Tibial nerve (tissue), 4 donors: ENCODE results near the gene IGF1R.

Experiments used
- CTCF ChIP-seq, 5 experiments: fragments of 200-600 bp in 3 of 5; fragments of 450-650 bp in 2 of 5; sonication (generic) in 3 of 5; IDR thresholded peaks; one replicate each; pipeline ENCODE4 v1.5.1; 2016 to 2019; ENCODE audit warnings: antibody characterized with exemption in 5 of 5, mild to moderate bottlenecking in 3 of 5, moderate library complexity in 2 of 5
- EP300 ChIP-seq, 2 donors: sonication (generic); formaldehyde crosslinking; IDR thresholded peaks; one replicate each; pipeline ENCODE4 v1.6.1; 2017; ENCODE audit warnings: antibody characterized with exemption in 2 of 2, mild to moderate bottlenecking in 1 of 2
- POLR2A ChIP-seq, 2 donors: fragments of 450-650 bp; IDR thresholded peaks; one replicate each; pipeline ENCODE4 v1.6.1; 2017; ENCODE audit warnings: antibody characterized with exemption in 2 of 2, mild to moderate bottlenecking in 2 of 2, moderate library complexity in 2 of 2

GRCh38 chr15:98806275-98806895 lies 158.0 kb downstream of the IGF1R start:
- TF ChIP-seq CTCF (IDR thresholded peaks at IDR 0.05) (no peak), EP300 (IDR thresholded peaks at IDR 0.05) (no peak), POLR2A (IDR thresholded peaks at IDR 0.05) (no peak)
